K562 (cell line): Measurements from ENCODE around the gene HOXA7. TPM values are rescaled to one million over a fixed set of nuclear protein-coding genes. Genes with fewer than 3 reads are reported as not detected.

ENCODE experiments used
- ATAC-seq: fragments of 200-7000 bp; cut with Tn5 transposase; 3 replicates; pipeline ENCODE4 v1.9.1; 2020; ENCODE audit warnings: moderate library complexity
- BruUV-seq: library from RNA; stranded (reverse); fragments of 400-500 nt; replicated peaks from 2 replicates; lab custom pipeline; 2021; lab: Mats Ljungman, UMichigan
- CTCF ChIA-PET: fragments of 300-600 bp; formaldehyde crosslinking; extraction: SDS; loops from one replicate; lab custom pipeline; 2021; ENCODE audit warnings: low intra/inter-chr PET ratio; lab: Yijun Ruan, JAX
- POLR2A ChIA-PET: fragments of 300-600, 350-650 bp; sonication (Branson Sonifier 250); formaldehyde crosslinking; extraction: SDS; loops from one replicate; lab custom pipeline; 2021; ENCODE audit warnings: antibody characterized with exemption, inconsistent platforms; lab: Yijun Ruan, JAX
- DNase-seq, 4 experiments: peaks; one replicate each; pipeline versions ENCODE4 v3.0.0 to v3.0.0-alpha.2; 2011 to 2018; ENCODE audit warnings: low spot score in 3 of 4, mixed read lengths in 3 of 4; ENCODE audit errors: extremely low read depth in 1 of 4
- FAIRE-seq: peaks from 2 replicates; lab custom pipeline; 2011; peaks lifted over from hg19 to GRCh38; lab: Jason Lieb, UNC
- H2AFZ ChIP-seq: 2 replicates; pipeline ENCODE4 v1.6.0; 2011; ENCODE audit warnings: low read depth, low read length, control low read depth, inconsistent platforms
- H3K27ac ChIP-seq: fragments of 200-600 bp; 3 replicates; pipeline ENCODE4 v1.8.0; 2011; ENCODE audit warnings: low read depth, mild to moderate bottlenecking, control low read depth, inconsistent platforms, low read length, moderate library complexity, mixed read lengths; ENCODE audit errors: extremely low read depth
- H3K27me3 ChIP-seq, 2 experiments: fragments of 300-600 bp in 1 of 2; 2 replicates in 1 of 2; 3 replicates in 1 of 2; pipeline versions ENCODE4 v1.6.0 to v1.8.0; 2011; ENCODE audit warnings: inconsistent platforms in 2 of 2, low read length in 2 of 2, mild to moderate bottlenecking in 1 of 2, mixed read lengths in 1 of 2, moderate library complexity in 1 of 2; ENCODE audit not compliant: control insufficient read depth in 2 of 2, insufficient read depth in 2 of 2
- H3K36me3 ChIP-seq: fragments of 300-600 bp; 3 replicates; pipeline ENCODE4 v1.8.0; 2011; ENCODE audit warnings: mild to moderate bottlenecking, low read length, inconsistent platforms; ENCODE audit not compliant: control insufficient read depth, insufficient read depth
- H3K4me1 ChIP-seq, 2 experiments: fragments of 200-600 bp in 1 of 2; replicated peaks in 1 of 2; 2 replicates in 1 of 2; 3 replicates in 1 of 2; pipeline versions ENCODE4 v1.5.1 to v1.8.0; 2011; ENCODE audit warnings: inconsistent platforms in 2 of 2, low read length in 2 of 2, mild to moderate bottlenecking in 1 of 2, mixed read lengths in 1 of 2, moderate library complexity in 1 of 2; ENCODE audit not compliant: control insufficient read depth in 2 of 2, insufficient read depth in 2 of 2
- H3K4me2 ChIP-seq: 2 replicates; pipeline ENCODE4 v1.6.1; 2011; ENCODE audit warnings: low read length, control low read depth, inconsistent platforms, mixed read lengths; ENCODE audit not compliant: insufficient read depth
- H3K4me3 ChIP-seq: fragments of 200-600 bp; sonication (generic), shearing (Covaris generic); 2 replicates; pipeline ENCODE4 v1.5.1; 2016; ENCODE audit warnings: control low read depth, inconsistent platforms
- H3K79me2 ChIP-seq: fragments of 200-600 bp; 3 replicates; pipeline ENCODE4 v1.8.0; 2011; ENCODE audit warnings: low read length, inconsistent platforms; ENCODE audit not compliant: control insufficient read depth, insufficient read depth
- H3K9ac ChIP-seq, 2 experiments: 2 replicates each; pipeline versions ENCODE4 v1.6.0 to v1.6.1; 2011; ENCODE audit warnings: low read depth in 2 of 2, low read length in 2 of 2, control low read depth in 1 of 2, inconsistent platforms in 1 of 2, mild to moderate bottlenecking in 1 of 2, mixed read lengths in 1 of 2; ENCODE audit not compliant: insufficient read depth in 1 of 2
- H3K9me1 ChIP-seq: one replicate; pipeline ENCODE4 v1.6.0; 2011; ENCODE audit warnings: inconsistent platforms, mild to moderate bottlenecking, low read length, moderate library complexity; ENCODE audit not compliant: control insufficient read depth, insufficient read depth
- H3K9me3 ChIP-seq: replicated peaks from 2 replicates; pipeline ENCODE4 v1.5.1; 2011; ENCODE audit warnings: low read depth, low read length, inconsistent platforms; ENCODE audit not compliant: control insufficient read depth, insufficient read depth
- H4K20me1 ChIP-seq: replicated peaks from 2 replicates; pipeline ENCODE4 v1.6.1; 2011; ENCODE audit warnings: low read length, inconsistent platforms, mixed read lengths; ENCODE audit not compliant: control insufficient read depth, insufficient read depth
- CHD4 ChIP-seq: fragments of 200-600 bp; sonication (generic); IDR thresholded peaks from 3 replicates; pipeline ENCODE4 v1.6.1; 2012; ENCODE audit warnings: low read depth, mild to moderate bottlenecking, mixed read lengths, low read length, inconsistent platforms; ENCODE audit not compliant: insufficient read depth, insufficient replicate concordance, poor library complexity, severe bottlenecking
- LCOR ChIP-seq: sonication (generic); formaldehyde crosslinking; IDR thresholded peaks from 2 replicates; pipeline ENCODE4 v1.8.0; 2022; ENCODE audit warnings: mild to moderate bottlenecking, missing genetic modification reagents
- PTRF ChIP-seq: fragments of 450-650 bp; IDR thresholded peaks from 2 replicates; pipeline ENCODE4 v1.6.1; 2016; ENCODE audit warnings: mild to moderate bottlenecking, missing genetic modification characterization, missing compliant biosample characterization
- RBM25 ChIP-seq: fragments of 200-400 bp; formaldehyde crosslinking; IDR thresholded peaks from 2 replicates; pipeline ENCODE4 v1.6.1; 2018; ENCODE audit warnings: low read length, low read depth, moderate library complexity; ENCODE audit not compliant: severe bottlenecking
- TAF7 ChIP-seq: fragments of 450-650 bp; IDR thresholded peaks from 2 replicates; pipeline ENCODE4 v1.6.1; 2016; ENCODE audit warnings: missing genetic modification characterization, missing compliant biosample characterization
- ZNF282 ChIP-seq: sonication (generic); formaldehyde crosslinking; IDR thresholded peaks from 2 replicates; pipeline ENCODE4 v1.8.1; 2023; ENCODE audit warnings: missing genetic modification reagents
- WGBS: fragments of 100-300 bp; shearing (Covaris generic); methylation state at CpG from one replicate; pipeline ENCODE4 v1.1.6; 2016; ENCODE audit warnings: low coverage, mixed read lengths; ENCODE audit not compliant: insufficient coverage; ENCODE audit errors: missing lambda C conversion rate; 5-methylcytosine and 5-hydroxymethylcytosine counted together
- in situ Hi-C: fragments of 300-500 bp; cut with MboI; formaldehyde crosslinking; loops from 4 replicates; pipeline ENCODE4 v1.15.0; 2018; ENCODE audit warnings: inconsistent platforms, mixed read lengths
- intact Hi-C: fragments of 100-400 bp; cut with micrococcal nuclease; formaldehyde crosslinking; loops from 2 replicates; pipeline ENCODE4 v1.14.2; 2022
- polyA plus RNA-seq, 8 experiments: library from polyadenylated mRNA; depleted of rRNA in 4 of 8; stranded (reverse) in 5 of 8; unstranded in 3 of 8; fragments of >200 nt; fragmentation: Nextera tagmentation in 2 of 8; fragmentation: Illumina TruSeq in 1 of 8; extraction: Ambion mirVana in 2 of 8; extraction: Trizol in 1 of 8; gene quantifications; 2 replicates each; pipeline versions ENCODE4 v1.2.1 to v1.2.3, GENCODE V29; 2011 to 2014; ENCODE audit warnings: inconsistent platforms in 1 of 8, missing spikeins in 1 of 8
- total RNA-seq, 7 experiments: library from RNA; depleted of rRNA in 6 of 7; stranded (reverse); fragments of >200 nt in 6 of 7; fragmentation: Illumina TruSeq in 2 of 7; extraction: Trizol in 2 of 7; gene quantifications; 2 replicates each; pipeline versions ENCODE4 v1.2.1 to v1.2.3, GENCODE V29; 2011 to 2021; ENCODE audit warnings: low replicate concordance in 1 of 7
- TF ChIP-seq, protein P1 (sequence below), 2 experiments: fragments of 450-650 bp; conservative IDR thresholded peaks; 2 replicates each; pipeline ENCODE4 v1.6.1; 2017; ENCODE audit warnings: mild to moderate bottlenecking in 2 of 2, moderate library complexity in 2 of 2
- TF ChIP-seq, protein P2 (sequence below): fragments of 450-650 bp; IDR thresholded peaks from 2 replicates; pipeline ENCODE4 v1.6.1; 2016; ENCODE audit warnings: missing biosample characterization, missing genetic modification characterization

HOXA7 gene
- total and polyA plus RNA-seq, 9 of the 15 experiments (the other 6 are each of a cell fraction or from before 2014, with no cell fraction given) = not detected

DNA sequence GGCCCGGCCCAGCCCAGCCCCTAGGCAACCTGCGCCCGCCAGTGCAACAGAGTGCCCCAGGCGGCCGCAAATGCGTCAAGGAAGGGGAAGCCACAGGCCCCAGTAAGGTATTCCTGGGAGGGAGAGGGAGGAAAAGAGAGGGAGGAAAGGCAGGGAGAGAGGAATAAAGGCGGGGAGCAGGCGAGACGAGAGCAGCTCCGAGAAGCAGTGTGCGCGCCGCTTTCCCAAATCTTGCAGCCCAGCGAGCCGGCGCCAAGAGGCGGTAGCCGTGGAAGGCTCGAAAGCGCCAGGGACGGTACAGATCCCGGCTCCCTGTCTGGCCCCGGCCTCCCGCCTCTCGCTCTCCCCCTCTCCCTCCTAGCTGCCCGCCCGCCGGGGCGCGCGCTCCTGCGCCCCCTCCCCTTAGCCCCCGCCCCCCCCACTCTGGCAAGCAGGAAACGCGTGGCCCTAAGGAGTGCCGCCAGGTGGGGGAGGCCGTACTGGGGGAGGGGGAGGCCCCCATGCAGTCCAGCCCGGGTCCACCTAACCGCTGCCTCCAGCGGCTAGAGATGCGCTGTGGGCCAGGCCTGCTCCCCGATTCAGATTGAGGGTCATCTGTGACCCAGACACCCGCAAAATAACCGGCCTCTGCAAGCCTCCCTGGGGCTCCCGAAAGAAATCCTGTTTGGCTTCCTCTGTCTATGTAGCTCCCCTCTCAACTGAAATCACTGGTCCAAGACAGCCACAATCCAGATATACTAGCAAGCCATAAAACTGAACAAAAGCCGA is 13.4 kb upstream of the HOXA7 start:
- Histone ChIP-seq H3K9me1 (no peaks in the 10 kb centered on the region), H2AFZ (no peak overlapping the region), H3K4me2 (no peak overlapping the region), H3K4me3 (no peak overlapping the region), H3K9ac (no peak overlapping the region), H3K27ac (no peak overlapping the region), H3K4me1 (peaks cover 0 to 5% of the 10 kb centered on the region in 2 experiments; a peak in 1 of 5 replicates), H3K9me3 (no peaks in the 10 kb centered on the region), H4K20me1 (no peaks in the 10 kb centered on the region), H3K36me3 (no peaks in the 10 kb centered on the region), H3K27me3 (peaks cover 24 to 71% of the 10 kb centered on the region in 2 experiments; a peak in 4 of 5 replicates), H3K79me2 (no peaks in the 10 kb centered on the region)
- no peak for FAIRE-seq
- no TSS peak for BruUV-seq
- in situ Hi-C loops (loop anchor here (5.0 to 25.0 kb wide), 4 partner anchors 658 to 1283 kb away; no protein-coding TSS in a partner anchor), intact Hi-C loops (no loop called here)
- 39% methylated on average over 20 of the region's 46 CpGs for WGBS
- ATAC-seq = no peak
- DNase-seq = no peak
- CTCF ChIA-PET = no interaction called here
- POLR2A ChIA-PET = interaction anchor here (0.8 kb wide), 1 partner anchor 9 kb away, joined by 3 read pairs; no protein-coding TSS in a partner anchor
- TF ChIP-seq PTRF (tag) (no peak), TAF7 (tag) (no peak)

DNA sequence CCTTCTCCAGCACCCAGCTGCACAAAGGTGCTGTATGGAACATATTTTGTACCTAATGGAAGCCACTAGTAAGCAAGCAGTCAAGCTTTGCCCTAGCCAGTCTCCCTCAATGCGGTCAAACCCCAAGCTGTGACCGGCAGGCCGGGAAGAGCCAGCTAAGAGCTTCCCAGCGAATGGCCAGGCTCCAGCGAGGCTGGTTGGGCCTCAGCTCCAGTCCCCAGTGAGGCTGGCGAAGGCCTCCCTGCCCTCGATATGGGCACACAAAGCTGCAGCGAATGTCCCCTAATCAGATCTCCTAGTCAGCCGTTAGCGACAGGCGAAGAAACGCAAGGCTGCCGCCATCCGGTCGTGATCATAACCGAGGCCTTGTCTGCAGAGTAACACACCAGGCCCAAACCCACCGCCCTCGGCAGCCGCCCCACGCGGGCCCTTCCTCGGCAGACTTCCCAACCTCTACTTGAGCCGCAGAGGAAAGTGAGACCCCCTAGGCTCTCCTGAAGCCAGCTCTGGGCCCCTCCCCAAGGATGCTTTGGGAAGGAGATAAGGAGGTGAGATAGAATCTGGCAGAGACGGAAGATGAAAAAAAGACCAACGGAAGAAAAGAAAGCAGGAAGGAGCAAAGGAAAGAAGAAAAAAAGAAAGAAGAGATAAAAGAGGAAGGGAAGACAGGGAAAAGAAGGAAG is 11.9 kb upstream of the HOXA7 start:
- ChIA-PET CTCF (no interaction called here), POLR2A (no interaction called here)
- no TSS peak for BruUV-seq
- H3K4me2 ChIP-seq = no peak overlapping the region
- FAIRE-seq = no peak
- peaks cover 0 to 13% of the 10 kb centered on the region in 2 experiments; a peak in 2 of 5 replicates for H3K4me1 ChIP-seq
- no peaks in the 10 kb centered on the region for H3K9me1 ChIP-seq
- no peaks in the 10 kb centered on the region for H3K36me3 ChIP-seq
- H3K9ac ChIP-seq = no peak overlapping the region
- in situ Hi-C loops = loop anchor here (5.0 to 25.0 kb wide), 4 partner anchors 656 to 1281 kb away; no protein-coding TSS in a partner anchor
- H3K4me3 ChIP-seq = no peak overlapping the region
- intact Hi-C loops = no loop called here
- 9% methylated on average over 20 of the region's 25 CpGs for whole genome bisulfite sequencing
- no peaks in the 10 kb centered on the region for H3K9me3 ChIP-seq
- ATAC-seq = no peak
- no peak for DNase-seq
- peaks cover 33 to 79% of the 10 kb centered on the region in 2 experiments for H3K27me3 ChIP-seq
- H4K20me1 ChIP-seq = no peaks in the 10 kb centered on the region
- H3K79me2 ChIP-seq = no peaks in the 10 kb centered on the region
- H2AFZ ChIP-seq = no peak overlapping the region
- no peak overlapping the region for H3K27ac ChIP-seq
- no peak for TF ChIP-seq RBM25
- TF ChIP-seq, protein P1, sequence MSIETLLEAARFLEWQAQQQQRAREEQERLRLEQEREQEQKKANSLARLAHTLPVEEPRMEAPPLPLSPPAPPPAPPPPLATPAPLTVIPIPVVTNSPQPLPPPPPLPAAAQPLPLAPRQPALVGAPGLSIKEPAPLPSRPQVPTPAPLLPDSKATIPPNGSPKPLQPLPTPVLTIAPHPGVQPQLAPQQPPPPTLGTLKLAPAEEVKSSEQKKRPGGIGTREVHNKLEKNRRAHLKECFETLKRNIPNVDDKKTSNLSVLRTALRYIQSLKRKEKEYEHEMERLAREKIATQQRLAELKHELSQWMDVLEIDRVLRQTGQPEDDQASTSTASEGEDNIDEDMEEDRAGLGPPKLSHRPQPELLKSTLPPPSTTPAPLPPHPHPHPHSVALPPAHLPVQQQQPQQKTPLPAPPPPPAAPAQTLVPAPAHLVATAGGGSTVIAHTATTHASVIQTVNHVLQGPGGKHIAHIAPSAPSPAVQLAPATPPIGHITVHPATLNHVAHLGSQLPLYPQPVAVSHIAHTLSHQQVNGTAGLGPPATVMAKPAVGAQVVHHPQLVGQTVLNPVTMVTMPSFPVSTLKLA (conservative IDR thresholded peaks at IDR 0.05) = no peak
- TF ChIP-seq, protein P2, sequence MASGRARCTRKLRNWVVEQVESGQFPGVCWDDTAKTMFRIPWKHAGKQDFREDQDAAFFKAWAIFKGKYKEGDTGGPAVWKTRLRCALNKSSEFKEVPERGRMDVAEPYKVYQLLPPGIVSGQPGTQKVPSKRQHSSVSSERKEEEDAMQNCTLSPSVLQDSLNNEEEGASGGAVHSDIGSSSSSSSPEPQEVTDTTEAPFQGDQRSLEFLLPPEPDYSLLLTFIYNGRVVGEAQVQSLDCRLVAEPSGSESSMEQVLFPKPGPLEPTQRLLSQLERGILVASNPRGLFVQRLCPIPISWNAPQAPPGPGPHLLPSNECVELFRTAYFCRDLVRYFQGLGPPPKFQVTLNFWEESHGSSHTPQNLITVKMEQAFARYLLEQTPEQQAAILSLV (tag) = no peak
- TF ChIP-seq CHD4 = no peak
- TF ChIP-seq ZNF282 (CRISPR knock-in tag) = no peak
- no peak for TF ChIP-seq LCOR (CRISPR knock-in tag)
